ENCODE results near the gene PPP6R2. TPM values are rescaled to one million over a fixed set of nuclear protein-coding genes. Genes with fewer than 3 reads are reported as not detected.

The PPP6R2 gene
- total and polyA plus RNA-seq, 2 donors, result 45.4 to 45.7 TPM

GRCh38 chr22:50489363-50490243, 146.5 kb downstream of the PPP6R2 start:
- H3K4me1 ChIP-seq (ENCODE audit: control insufficient read depth in 2 of 2, insufficient read depth in 2 of 2, low read length in 2 of 2), result peaks cover 2 to 11% of the 10 kb centered on the region in 2 donors

GRCh38 chr22:50490531-50491308, 147.6 kb downstream of the PPP6R2 start:
- Histone ChIP-seq H3K4me1 (ENCODE audit: control insufficient read depth in 2 of 2, insufficient read depth in 2 of 2, low read length in 2 of 2) (peaks cover 0 to 6% of the 10 kb centered on the region in 2 donors), H3K27ac (ENCODE audit: low read depth in 1 of 2, low read length in 1 of 2) (no peak overlapping the region), H3K27me3 (ENCODE audit: control insufficient read depth in 2 of 2, insufficient read depth in 1 of 2, low read length in 1 of 2) (peaks cover 0 to 12% of the 10 kb centered on the region in 2 donors), H3K36me3 (ENCODE audit: control insufficient read depth in 2 of 2, insufficient read depth in 2 of 2, low read length in 1 of 2) (no peaks in the 10 kb centered on the region), H3K4me3 (ENCODE audit: low read length in 2 of 2) (no peak overlapping the region), H3K9me3 (ENCODE audit: control insufficient read depth in 2 of 2, insufficient read depth in 1 of 2, low read length in 1 of 2) (no peaks in the 10 kb centered on the region)
- WGBS, result 38% methylated on average over 27 of the region's 27 CpGs
- no peak for DNase-seq (ENCODE audit: low read depth in 6 of 9, low spot score in 9 of 9)

More at GRCh38 chr22:50489363-50490243, 146.5 kb downstream of the PPP6R2 start:
- no peaks in the 10 kb centered on the region for H3K36me3 ChIP-seq (ENCODE audit: control insufficient read depth in 2 of 2, insufficient read depth in 2 of 2, low read length in 1 of 2)
- H3K27ac ChIP-seq (ENCODE audit: low read depth in 1 of 2, low read length in 1 of 2), result no peak overlapping the region
- H3K4me3 ChIP-seq (ENCODE audit: low read length in 2 of 2), result no peak overlapping the region
- DNase-seq (ENCODE audit: low read depth in 6 of 9, low spot score in 9 of 9), result no peak
- WGBS, result 93% methylated on average over 31 of the region's 31 CpGs
- peaks cover 0 to 16% of the 10 kb centered on the region in 2 donors for H3K27me3 ChIP-seq (ENCODE audit: control insufficient read depth in 2 of 2, insufficient read depth in 1 of 2, low read length in 1 of 2)
- H3K9me3 ChIP-seq (ENCODE audit: control insufficient read depth in 2 of 2, insufficient read depth in 1 of 2, low read length in 1 of 2), result no peaks in the 10 kb centered on the region

Other genes with a start within 250 kb of the PPP6R2 start
- gene PANX2, start 172.6 kb upstream of the PPP6R2 start, total RNA-seq, result 0.09 TPM
- 1.6 TPM for gene PANX2, start 172.6 kb upstream of the PPP6R2 start, polyA plus RNA-seq
- gene TRABD, start 157.4 kb upstream of the PPP6R2 start, total RNA-seq, result 31.1 TPM
- 102 TPM for gene TRABD, start 157.4 kb upstream of the PPP6R2 start, polyA plus RNA-seq
- 17.4 TPM for gene SELENOO, start 142.3 kb upstream of the PPP6R2 start, total RNA-seq
- gene SELENOO, start 142.3 kb upstream of the PPP6R2 start, polyA plus RNA-seq, result 62.1 TPM
- gene TUBGCP6, start 98.3 kb upstream of the PPP6R2 start, total RNA-seq, result 29.2 TPM
- 96.6 TPM for gene TUBGCP6, start 98.3 kb upstream of the PPP6R2 start, polyA plus RNA-seq
- 11.6 TPM for gene HDAC10, start 92.1 kb upstream of the PPP6R2 start, total RNA-seq
- gene HDAC10, start 92.1 kb upstream of the PPP6R2 start, polyA plus RNA-seq, result 61.6 TPM
- 2.2 TPM for gene MAPK12, start 81.6 kb upstream of the PPP6R2 start, total RNA-seq
- gene MAPK12, start 81.6 kb upstream of the PPP6R2 start, polyA plus RNA-seq, result 8.2 TPM
- 3.7 TPM for gene MAPK11, start 72.9 kb upstream of the PPP6R2 start, total RNA-seq
- gene MAPK11, start 72.9 kb upstream of the PPP6R2 start, polyA plus RNA-seq, result 17.7 TPM
- gene PLXNB2, start 35.7 kb upstream of the PPP6R2 start, total RNA-seq, result 13.1 TPM
- 53.2 TPM for gene PLXNB2, start 35.7 kb upstream of the PPP6R2 start, polyA plus RNA-seq
- gene DENND6B, start 16.3 kb upstream of the PPP6R2 start, total RNA-seq, result 1.4 TPM
- 8.3 TPM for gene DENND6B, start 16.3 kb upstream of the PPP6R2 start, polyA plus RNA-seq
- 56.7 TPM for gene SBF1, start 131.7 kb downstream of the PPP6R2 start, total RNA-seq
- gene SBF1, start 131.7 kb downstream of the PPP6R2 start, polyA plus RNA-seq, result 88.2 TPM
- 1.5 TPM for gene ADM2, start 138.2 kb downstream of the PPP6R2 start, total RNA-seq
- 1.4 TPM for gene ADM2, start 138.2 kb downstream of the PPP6R2 start, polyA plus RNA-seq
- 0.61 TPM for gene MIOX, start 143.5 kb downstream of the PPP6R2 start, total RNA-seq
- 1.7 TPM for gene MIOX, start 143.5 kb downstream of the PPP6R2 start, polyA plus RNA-seq
- gene LMF2, start 164.4 kb downstream of the PPP6R2 start, total RNA-seq, result 23.5 TPM
- gene LMF2, start 164.4 kb downstream of the PPP6R2 start, polyA plus RNA-seq, result 90.2 TPM
- 57.6 TPM for gene NCAPH2, start 164.9 kb downstream of the PPP6R2 start, total RNA-seq
- gene NCAPH2, start 164.9 kb downstream of the PPP6R2 start, polyA plus RNA-seq, result 40.8 TPM
- gene SCO2, start 182.3 kb downstream of the PPP6R2 start, total RNA-seq, result 3.5 TPM
- 9.8 TPM for gene SCO2, start 182.3 kb downstream of the PPP6R2 start, polyA plus RNA-seq
- gene TYMP, start 186.7 kb downstream of the PPP6R2 start, total RNA-seq, result 97.3 TPM
- gene TYMP, start 186.7 kb downstream of the PPP6R2 start, polyA plus RNA-seq, result 156 TPM
- 6.0 TPM for gene KLHDC7B, start 202.6 kb downstream of the PPP6R2 start, total RNA-seq
- gene KLHDC7B, start 202.6 kb downstream of the PPP6R2 start, polyA plus RNA-seq, result 23.4 TPM
- 0.19 TPM for gene SYCE3, start 219.6 kb downstream of the PPP6R2 start, total RNA-seq
- gene SYCE3, start 219.6 kb downstream of the PPP6R2 start, polyA plus RNA-seq, result 1.1 TPM
- gene CPT1B, start 235.1 kb downstream of the PPP6R2 start, total RNA-seq, result 8.5 TPM
- gene CPT1B, start 235.1 kb downstream of the PPP6R2 start, polyA plus RNA-seq, result 74.1 TPM
- gene CHKB, start 239.5 kb downstream of the PPP6R2 start, total RNA-seq, result 65.6 TPM
- 299 TPM for gene CHKB, start 239.5 kb downstream of the PPP6R2 start, polyA plus RNA-seq

Data from thymus (tissue), 11 donors.